Glomerular endothelial cell (primary cell): ENCODE results near the gene EIF1. TPM values are rescaled to one million over a fixed set of nuclear protein-coding genes. Genes with fewer than 3 reads are reported as not detected.

Source experiments
- DNase-seq: peaks from one replicate; pipeline ENCODE4 v3.0.0-alpha.2; 2011; ENCODE audit warnings: low read depth, low spot score; ENCODE audit errors: extremely low read depth
- total RNA-seq: library from RNA; depleted of rRNA; stranded (reverse); fragments of >200 nt; gene quantifications from 2 replicates; pipeline ENCODE4 v1.2.3, GENCODE V29; 2015

Gene EIF1
- total RNA-seq, 1 donor from 2014 or later, result 367 TPM

GRCh38 chr17:41654678-41655607, 33.7 kb upstream of the EIF1 start:
- DNase-seq, result no peak

- DNase-seq, result no peak
Observed at GRCh38 chr17:41655611-41656111, 33.0 kb upstream of the EIF1 start.

GRCh38 chr17:41656249-41657023, 32.2 kb upstream of the EIF1 start:
- DNase-seq, result no peak

GRCh38 chr17:41657176-41657754, 31.4 kb upstream of the EIF1 start:
- DNase-seq, result no peak

GRCh38 chr17:41657936-41658335, 30.7 kb upstream of the EIF1 start:
- DNase-seq, result no peak

- DNase-seq, result no peak
Observed at GRCh38 chr17:41658846-41659245, 29.8 kb upstream of the EIF1 start.

- DNase-seq, result no peak
Observed at GRCh38 chr17:41659427-41660212, 29.1 kb upstream of the EIF1 start.

GRCh38 chr17:41660221-41660711, 28.4 kb upstream of the EIF1 start:
- DNase-seq, result no peak

- no peak for DNase-seq
Observed at GRCh38 chr17:41663451-41664171, 25.1 kb upstream of the EIF1 start.

GRCh38 chr17:41664172-41664457, 24.6 kb upstream of the EIF1 start:
- DNase-seq, result no peak

GRCh38 chr17:41664587-41665565, 23.8 kb upstream of the EIF1 start:
- DNase-seq, result no peak

GRCh38 chr17:41665566-41666236, 23.0 kb upstream of the EIF1 start:
- DNase-seq, result no peak

GRCh38 chr17:41666237-41666641, 22.4 kb upstream of the EIF1 start:
- DNase-seq, result no peak

GRCh38 chr17:41666708-41667279, 21.9 kb upstream of the EIF1 start:
- no peak for DNase-seq

GRCh38 chr17:41667280-41668041, 21.2 kb upstream of the EIF1 start:
- DNase-seq, result no peak

GRCh38 chr17:41672153-41672552, 16.5 kb upstream of the EIF1 start:
- DNase-seq, result no peak
